Activated CD8-positive, alpha-beta T cell treated with anti-CD3 and anti-CD28 coated beads for 36 hours (primary cell): ENCODE data around the gene CHERP. TPM values are rescaled to one million over a fixed set of nuclear protein-coding genes. Genes with fewer than 3 reads are reported as not detected.

Source experiments
- ATAC-seq: fragments of 200-7000 bp; cut with Tn5 transposase; one replicate; pipeline ENCODE4 v1.10.0; 2021; ENCODE audit warnings: mild to moderate bottlenecking, moderate library complexity
- CTCF ChIA-PET: fragments of 350-600 bp; sonication (Branson Sonifier 250); formaldehyde crosslinking; loops from one replicate; lab custom pipeline; 2021; ENCODE audit warnings: antibody characterized with exemption; lab: Charles Lee
- POLR2A ChIA-PET: fragments of 350-600 bp; sonication (Branson Sonifier 250); formaldehyde crosslinking; loops from one replicate; lab custom pipeline; 2021; ENCODE audit warnings: antibody characterized with exemption; lab: Charles Lee
- DNase-seq: peaks from one replicate; pipeline ENCODE4 v3.0.0-alpha.2; 2020
- H3K27ac Mint-ChIP-seq: one replicate; pipeline ENCODE4 v1.8.0; 2021; ENCODE audit warnings: mild to moderate bottlenecking, mixed read lengths
- H3K27me3 Mint-ChIP-seq: one replicate; pipeline ENCODE4 v1.8.0; 2021; ENCODE audit warnings: mixed read lengths
- H3K36me3 Mint-ChIP-seq: one replicate; pipeline ENCODE4 v1.8.0; 2021; ENCODE audit warnings: low read depth, mixed read lengths
- H3K4me1 Mint-ChIP-seq: one replicate; pipeline ENCODE4 v1.8.0; 2021; ENCODE audit warnings: low read depth, mixed read lengths
- H3K4me3 Mint-ChIP-seq: one replicate; pipeline ENCODE4 v1.8.0; 2021; ENCODE audit warnings: mild to moderate bottlenecking, moderate library complexity, mixed read lengths
- H3K9me3 Mint-ChIP-seq: one replicate; pipeline ENCODE4 v1.8.0; 2021; ENCODE audit warnings: mixed read lengths
- intact Hi-C: fragments of 100-400 bp; cut with micrococcal nuclease; formaldehyde crosslinking; loops from one replicate; pipeline ENCODE4 v1.10.0; 2022
- total RNA-seq, 2 experiments: library from RNA; stranded (reverse); gene quantifications; one replicate each; pipeline ENCODE4 v1.2.3, GENCODE V29; 2021
- TF ChIP-seq, protein P1 (sequence below): fragments of 200-600 bp; IDR thresholded peaks from one replicate; pipeline ENCODE4 v1.8.0; 2022; ENCODE audit warnings: antibody characterized with exemption, mild to moderate bottlenecking

CHERP gene
- total RNA-seq, 2 experiments from 2014 or later = 57.5 to 59.6 TPM

DNA sequence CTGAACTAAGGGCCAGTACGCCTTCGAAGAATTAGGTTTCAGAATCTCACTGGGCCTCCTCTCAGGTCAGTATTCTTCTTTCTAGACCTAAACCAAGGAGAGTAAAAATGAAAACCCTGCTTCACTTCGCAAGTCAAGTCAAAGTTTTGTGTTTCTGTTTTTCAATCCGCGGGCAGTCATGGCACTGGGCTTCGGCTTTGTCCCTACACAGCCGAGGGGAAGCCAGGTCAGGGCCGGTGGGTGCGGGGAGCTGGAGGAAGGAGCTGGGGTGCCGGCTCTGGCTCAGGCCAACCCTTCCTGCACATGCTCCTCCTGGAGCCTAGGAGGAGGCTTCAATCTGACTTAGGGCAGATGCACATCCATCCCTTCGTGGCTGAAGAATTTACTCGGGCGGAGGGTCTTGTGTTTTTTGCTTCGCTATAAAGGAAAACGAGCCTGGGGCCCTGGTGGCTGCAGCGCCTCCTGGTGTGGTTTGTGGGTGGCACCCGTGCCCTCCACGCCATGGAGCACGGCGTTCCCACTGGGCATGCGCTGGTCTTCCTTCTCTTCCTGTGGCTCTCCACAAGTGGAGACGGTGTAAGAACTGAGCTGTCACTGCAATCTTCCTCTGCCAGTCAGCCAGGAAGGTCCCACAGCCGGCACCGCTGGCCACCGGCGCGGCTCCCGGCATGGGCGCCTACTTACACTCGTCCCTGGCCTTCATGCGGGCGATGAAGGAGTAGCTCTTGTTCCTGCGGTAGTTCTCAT, 23.6 kb downstream of the CHERP start:
- no peak overlapping the region for H3K4me3 Mint-ChIP-seq
- ATAC-seq (no peak), DNase-seq (no peak)
- TF ChIP-seq, protein P1, sequence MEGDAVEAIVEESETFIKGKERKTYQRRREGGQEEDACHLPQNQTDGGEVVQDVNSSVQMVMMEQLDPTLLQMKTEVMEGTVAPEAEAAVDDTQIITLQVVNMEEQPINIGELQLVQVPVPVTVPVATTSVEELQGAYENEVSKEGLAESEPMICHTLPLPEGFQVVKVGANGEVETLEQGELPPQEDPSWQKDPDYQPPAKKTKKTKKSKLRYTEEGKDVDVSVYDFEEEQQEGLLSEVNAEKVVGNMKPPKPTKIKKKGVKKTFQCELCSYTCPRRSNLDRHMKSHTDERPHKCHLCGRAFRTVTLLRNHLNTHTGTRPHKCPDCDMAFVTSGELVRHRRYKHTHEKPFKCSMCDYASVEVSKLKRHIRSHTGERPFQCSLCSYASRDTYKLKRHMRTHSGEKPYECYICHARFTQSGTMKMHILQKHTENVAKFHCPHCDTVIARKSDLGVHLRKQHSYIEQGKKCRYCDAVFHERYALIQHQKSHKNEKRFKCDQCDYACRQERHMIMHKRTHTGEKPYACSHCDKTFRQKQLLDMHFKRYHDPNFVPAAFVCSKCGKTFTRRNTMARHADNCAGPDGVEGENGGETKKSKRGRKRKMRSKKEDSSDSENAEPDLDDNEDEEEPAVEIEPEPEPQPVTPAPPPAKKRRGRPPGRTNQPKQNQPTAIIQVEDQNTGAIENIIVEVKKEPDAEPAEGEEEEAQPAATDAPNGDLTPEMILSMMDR = no peak
- no peak overlapping the region for H3K27ac Mint-ChIP-seq
- CTCF ChIA-PET = no interaction called here
- POLR2A ChIA-PET = interaction anchor here (1.4 kb wide), 1 partner anchor 11 kb away, joined by 3 read pairs; no protein-coding TSS in a partner anchor
- H3K4me1 Mint-ChIP-seq = peaks cover 2% of the 10 kb centered on the region
- H3K9me3 Mint-ChIP-seq = no peaks in the 10 kb centered on the region
- intact Hi-C loops = no loop called here
- peaks cover 29% of the 10 kb centered on the region for H3K36me3 Mint-ChIP-seq
- no peaks in the 10 kb centered on the region for H3K27me3 Mint-ChIP-seq

DNA sequence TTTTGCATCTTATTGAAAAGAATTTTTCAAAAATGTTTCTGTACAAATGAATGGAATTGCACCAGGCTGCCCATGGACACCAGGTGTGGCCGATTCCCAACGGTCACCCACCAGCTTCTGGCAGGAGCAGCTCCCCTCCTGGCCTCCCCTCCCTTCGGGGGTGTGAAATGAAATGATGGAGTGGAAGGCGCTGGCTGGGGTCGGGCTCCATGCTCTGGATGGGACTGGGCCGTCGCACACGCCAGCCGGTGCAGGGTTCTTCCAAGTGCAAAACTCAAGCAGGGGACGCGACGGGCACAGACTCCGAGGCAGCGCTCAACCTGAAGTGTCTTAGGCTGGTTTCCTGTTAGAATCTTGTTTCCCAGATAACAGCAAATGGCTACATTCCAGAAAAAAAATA, 24.2 kb downstream of the CHERP start:
- TF ChIP-seq, protein P1 = no peak
- ChIA-PET POLR2A (interaction anchor here (0.9 to 1.4 kb wide), 4 partner anchors 8 to 59 kb away, joined by 3 to 7 read pairs (median 3); no protein-coding TSS in a partner anchor), CTCF (interaction anchor here (3.9 kb wide), 1 partner anchor 76 kb away, joined by 17 read pairs; no protein-coding TSS in a partner anchor)
- intact Hi-C loops = no loop called here
- Mint-ChIP-seq H3K9me3 (no peaks in the 10 kb centered on the region), H3K4me3 (no peak overlapping the region), H3K27me3 (no peaks in the 10 kb centered on the region), H3K36me3 (peaks cover 24% of the 10 kb centered on the region), H3K4me1 (peaks cover 2% of the 10 kb centered on the region), H3K27ac (no peak overlapping the region)
- DNase-seq (no peak), ATAC-seq (no peak)

DNA sequence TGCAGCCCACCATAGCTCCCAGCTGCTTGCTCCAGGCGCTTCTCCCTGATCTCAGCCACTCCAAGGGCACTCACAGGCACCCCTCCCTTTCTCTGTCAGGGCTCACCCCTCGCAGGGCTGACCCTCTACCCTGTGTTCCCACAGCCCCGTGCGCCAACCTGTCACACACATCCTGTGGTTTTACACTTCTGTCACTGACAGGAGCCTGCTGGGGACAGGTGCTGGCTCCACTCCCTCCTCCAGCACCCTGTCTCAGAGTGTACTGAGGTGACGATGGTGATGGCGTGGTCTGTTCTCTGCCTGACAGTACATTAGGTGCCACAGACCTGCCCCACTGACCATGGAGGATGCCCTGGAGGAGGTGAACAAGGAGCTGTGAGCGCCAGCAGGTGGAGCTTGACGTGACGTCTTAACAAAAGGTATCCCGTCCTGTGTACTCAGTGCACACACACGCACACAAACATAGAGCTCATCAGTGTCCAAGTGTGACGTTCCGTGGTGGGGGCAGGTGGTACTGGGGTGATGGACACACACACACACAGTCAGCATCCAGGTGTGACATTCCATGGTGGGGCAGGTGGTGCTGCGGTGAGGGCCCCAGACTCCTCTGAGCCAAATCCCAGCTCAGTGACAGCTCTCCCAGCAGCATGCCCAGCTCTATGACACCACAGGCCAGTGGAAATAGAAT, 25.2 kb downstream of the CHERP start:
- TF ChIP-seq, protein P1 = no peak
- peak; percentile 35 for ATAC-seq
- no peak overlapping the region for H3K27ac Mint-ChIP-seq
- H3K4me3 Mint-ChIP-seq = no peak overlapping the region
- H3K4me1 Mint-ChIP-seq = peaks cover 2% of the 10 kb centered on the region
- H3K9me3 Mint-ChIP-seq = no peaks in the 10 kb centered on the region
- peaks cover 22% of the 10 kb centered on the region for H3K36me3 Mint-ChIP-seq
- ChIA-PET CTCF (interaction anchor here (3.9 kb wide), 1 partner anchor 75 kb away, joined by 17 read pairs; no protein-coding TSS in a partner anchor), POLR2A (interaction anchor here (0.9 to 1.4 kb wide), 8 partner anchors 8 to 60 kb away, joined by 3 to 7 read pairs (median 4); partner anchors contain the start of genes C19orf44 and CALR3)
- intact Hi-C loops = no loop called here
- H3K27me3 Mint-ChIP-seq = no peaks in the 10 kb centered on the region
- no peak for DNase-seq

DNA sequence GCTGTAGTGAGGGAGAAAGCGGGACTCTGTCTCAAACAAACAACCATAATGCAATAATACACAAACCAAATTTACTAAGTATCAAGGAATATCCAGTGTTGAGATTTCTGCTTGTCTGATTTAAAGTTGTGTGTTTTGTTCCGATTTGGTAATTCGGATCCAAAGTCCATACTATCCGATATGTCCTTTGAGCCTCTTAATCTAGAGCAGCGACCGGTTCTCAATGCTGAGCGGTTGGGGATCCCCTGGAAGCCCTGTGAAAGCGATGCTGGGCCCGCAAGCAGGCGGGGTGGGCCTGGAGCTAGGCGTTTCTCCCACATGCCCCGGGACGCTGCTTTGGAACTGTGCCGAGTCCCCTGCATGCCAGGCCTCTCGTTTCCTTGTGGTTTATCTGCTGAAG, 25.9 kb downstream of the CHERP start:
- Mint-ChIP-seq H3K4me3 (no peak overlapping the region), H3K36me3 (peaks cover 24% of the 10 kb centered on the region), H3K27ac (no peak overlapping the region), H3K27me3 (no peaks in the 10 kb centered on the region), H3K4me1 (peaks cover 2% of the 10 kb centered on the region), H3K9me3 (no peaks in the 10 kb centered on the region)
- intact Hi-C loops = no loop called here
- ChIA-PET POLR2A (interaction anchor here (1.1 kb wide), 1 partner anchor 20 kb away, joined by 3 read pairs; the partner anchor contains the start of genes C19orf44 and CALR3), CTCF (interaction anchor here (3.9 kb wide), 1 partner anchor 74 kb away, joined by 17 read pairs; no protein-coding TSS in a partner anchor)
- DNase-seq (no peak), ATAC-seq (no peak)
- TF ChIP-seq, protein P1 = no peak
